NCI-H345 (cell line): Measurements from ENCODE around the gene KIAA0408.
"Not testable (repeated sequence)": the region's sequence is repeated elsewhere in the genome, so short reads cannot be mapped to it uniquely, and the experiment has no call there.

Experiments
- DNase-seq: peaks from one replicate; lab custom pipeline; 2025; lab: John Stamatoyannopoulos, UW

KIAA0408 gene

DNA sequence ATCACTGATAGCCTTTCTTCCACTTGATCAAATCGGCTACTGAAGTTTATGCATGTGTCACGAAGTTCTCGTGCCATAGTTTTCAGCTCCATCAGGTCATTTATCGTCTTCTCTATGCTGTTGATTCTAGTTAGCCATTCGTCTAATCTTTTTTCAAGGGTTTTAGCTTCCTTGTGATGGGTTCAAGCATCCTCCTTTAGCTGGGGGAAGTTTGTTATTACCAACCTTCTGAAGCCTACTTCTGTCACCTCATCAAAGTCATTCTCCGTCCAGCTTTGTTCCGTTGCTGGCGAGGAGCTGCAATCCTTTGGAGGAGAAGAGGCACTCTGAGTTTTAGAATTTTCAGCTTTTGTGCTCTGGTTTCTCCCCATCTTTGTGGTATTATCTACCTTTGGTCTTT is 47.2 kb downstream of the KIAA0408 start:
- not testable (repeated sequence) for DNase-seq
